HepG2 (cell line): ENCODE measurements around the gene NFE2L2. TPM values are rescaled to one million over a fixed set of nuclear protein-coding genes. Genes with fewer than 3 reads are reported as not detected.
"Not testable (repeated sequence)": the region's sequence is repeated elsewhere in the genome, so short reads cannot be mapped to it uniquely, and the experiment has no call there.

Source experiments
- ATAC-seq: fragments of 200-7000 bp; cut with Tn5 transposase; 3 replicates; pipeline ENCODE4 v1.9.1; 2020; ENCODE audit warnings: mild to moderate bottlenecking, moderate library complexity
- BruUV-seq: library from RNA; stranded (reverse); fragments of 400-500 nt; replicated peaks from 2 replicates; lab custom pipeline; 2021; lab: Mats Ljungman, UMichigan
- CTCF ChIA-PET: fragments of 300-600 bp; formaldehyde crosslinking; extraction: SDS; loops from one replicate; lab custom pipeline; 2021; ENCODE audit warnings: low total read pairs, inconsistent platforms, low intra/inter-chr PET ratio; lab: Yijun Ruan, JAX
- POLR2A ChIA-PET: fragments of 350-600 bp; sonication (Branson Sonifier 250); formaldehyde crosslinking; loops from one replicate; lab custom pipeline; 2020; ENCODE audit warnings: antibody characterized with exemption, inconsistent platforms; lab: Yijun Ruan, JAX
- DNase-seq: peaks from one replicate; pipeline ENCODE4 v3.0.0-alpha.2; 2015; ENCODE audit warnings: low spot score
- FAIRE-seq: peaks from 3 replicates; lab custom pipeline; 2011; peaks lifted over from hg19 to GRCh38; lab: Jason Lieb, UNC
- H2AFZ ChIP-seq: one replicate; pipeline ENCODE4 v1.6.1; 2011; ENCODE audit warnings: low read length, inconsistent platforms
- H3K27ac ChIP-seq: fragments of 300-600 bp; 3 replicates; pipeline ENCODE4 v1.8.0; 2011; ENCODE audit warnings: mixed run types, mild to moderate bottlenecking, mixed read lengths, low read length, inconsistent platforms; ENCODE audit not compliant: insufficient read depth; ENCODE audit errors: extremely low read length
- H3K27me3 ChIP-seq, 2 experiments: fragments of 200-600 bp in 1 of 2; 2 replicates in 1 of 2; 3 replicates in 1 of 2; pipeline versions ENCODE4 v1.6.0 to v1.8.0; 2011; ENCODE audit warnings: low read length in 2 of 2, mild to moderate bottlenecking in 2 of 2, moderate library complexity in 2 of 2, inconsistent platforms in 1 of 2; ENCODE audit not compliant: insufficient read depth in 2 of 2, control insufficient read depth in 1 of 2
- H3K36me3 ChIP-seq, 2 experiments: fragments of 200-600 bp in 1 of 2; replicated peaks in 1 of 2; 2 replicates in 1 of 2; 3 replicates in 1 of 2; pipeline versions ENCODE4 v1.5.1 to v1.8.0; 2011; ENCODE audit warnings: low read length in 2 of 2, inconsistent platforms in 1 of 2; ENCODE audit not compliant: insufficient read depth in 2 of 2, control insufficient read depth in 1 of 2
- H3K4me1 ChIP-seq: 2 replicates; pipeline ENCODE4 v1.5.1; 2012; ENCODE audit warnings: low read length, inconsistent platforms; ENCODE audit not compliant: insufficient read depth
- H3K4me2 ChIP-seq: 2 replicates; pipeline ENCODE4 v1.6.0; 2011; ENCODE audit warnings: low read depth, low read length, inconsistent platforms
- H3K4me3 ChIP-seq, 3 experiments: fragments of 200-600 bp in 1 of 3; sonication (generic), shearing (Covaris generic) in 1 of 3; replicated peaks in 1 of 3; 2 replicates each; pipeline ENCODE4 v1.5.1; 2011 to 2016; ENCODE audit warnings: low read length in 3 of 3, inconsistent platforms in 2 of 3, low read depth in 2 of 3, mild to moderate bottlenecking in 2 of 3, control low read depth in 1 of 3, mixed read lengths in 1 of 3; ENCODE audit not compliant: insufficient read depth in 1 of 3
- H3K79me2 ChIP-seq: one replicate; pipeline ENCODE4 v1.6.1; 2011; ENCODE audit warnings: low read length, inconsistent platforms; ENCODE audit not compliant: insufficient read depth
- H3K9ac ChIP-seq: 2 replicates; pipeline ENCODE4 v1.6.0; 2011; ENCODE audit warnings: mild to moderate bottlenecking, low read depth, low read length, inconsistent platforms; ENCODE audit not compliant: insufficient read depth
- H3K9me3 ChIP-seq: 2 replicates; pipeline ENCODE4 v1.5.1; 2012; ENCODE audit warnings: mild to moderate bottlenecking, low read length
- H4K20me1 ChIP-seq: 2 replicates; pipeline ENCODE4 v1.6.0; 2011; ENCODE audit warnings: inconsistent platforms, mild to moderate bottlenecking, low read length, moderate library complexity; ENCODE audit not compliant: insufficient read depth
- AGO2 ChIP-seq: fragments of 200-400 bp; formaldehyde crosslinking; optimal IDR thresholded peaks from 2 replicates; pipeline ENCODE3; 2017; ENCODE audit warnings: mild to moderate bottlenecking, low read depth, low read length, moderate library complexity
- ARNTL ChIP-seq: sonication (generic); formaldehyde crosslinking; IDR thresholded peaks from 2 replicates; pipeline ENCODE4 v1.4.0; 2020; ENCODE audit warnings: mild to moderate bottlenecking, missing genetic modification reagents
- CBX2 ChIP-seq, 2 experiments: fragments of 200-600 bp in 1 of 2; sonication (generic); formaldehyde crosslinking in 1 of 2; IDR thresholded peaks; 2 replicates each; pipeline versions ENCODE4 v1.7.0 to v1.8.1; 2018 to 2022; ENCODE audit warnings: low read depth in 2 of 2, low read length in 1 of 2, mild to moderate bottlenecking in 1 of 2, missing genetic modification reagents in 1 of 2
- CCDC6 ChIP-seq: sonication (generic); formaldehyde crosslinking; IDR thresholded peaks from 2 replicates; pipeline ENCODE4 v1.8.1; 2022; ENCODE audit warnings: mild to moderate bottlenecking, missing genetic modification reagents, moderate library complexity
- HNRNPUL1 ChIP-seq: fragments of 200-400 bp; formaldehyde crosslinking; IDR thresholded peaks from 2 replicates; pipeline ENCODE4 v1.6.1; 2017; ENCODE audit warnings: low read depth, mild to moderate bottlenecking, low read length, moderate library complexity
- KAT8 ChIP-seq: IDR thresholded peaks from 2 replicates; pipeline ENCODE4 v1.6.1; 2016; ENCODE audit warnings: missing genetic modification reagents, missing compliant biosample characterization
- POLR2AphosphoS5 ChIP-seq: IDR thresholded peaks from 2 replicates; pipeline ENCODE4 v1.6.1; 2012; ENCODE audit warnings: low read depth, low read length
- RBFOX2 ChIP-seq: fragments of 200-400 bp; formaldehyde crosslinking; IDR thresholded peaks from 2 replicates; pipeline ENCODE4 v1.6.1; 2017; ENCODE audit warnings: low read depth, mild to moderate bottlenecking, low read length
- RBM22 ChIP-seq: fragments of 200-400 bp; formaldehyde crosslinking; optimal IDR thresholded peaks from 2 replicates; pipeline ENCODE3; 2017; ENCODE audit warnings: mild to moderate bottlenecking, low read length, moderate library complexity
- SIX1 ChIP-seq: sonication (generic); formaldehyde crosslinking; IDR thresholded peaks from 2 replicates; pipeline ENCODE4 v1.4.0; 2020; ENCODE audit warnings: missing genetic modification reagents, borderline replicate concordance
- SOX13 ChIP-seq, 3 experiments: fragments of 450-650 bp in 1 of 3; sonication (generic) in 1 of 3; formaldehyde crosslinking in 1 of 3; IDR thresholded peaks in 2 of 3; conservative IDR thresholded peaks in 1 of 3; 2 replicates each; pipeline versions ENCODE4 v1.5.0 to v1.6.1; 2016 to 2020; ENCODE audit warnings: antibody characterized with exemption in 1 of 3, mild to moderate bottlenecking in 1 of 3, missing compliant biosample characterization in 1 of 3, missing genetic modification reagents in 1 of 3, moderate library complexity in 1 of 3
- ZNF207 ChIP-seq: fragments of 450-650 bp; IDR thresholded peaks from 2 replicates; pipeline ENCODE4 v1.6.1; 2016; ENCODE audit warnings: antibody characterized with exemption, borderline replicate concordance
- ZNF562 ChIP-seq: sonication (generic); formaldehyde crosslinking; IDR thresholded peaks from 2 replicates; pipeline ENCODE4 v1.8.0; 2022; ENCODE audit warnings: missing genetic modification reagents, borderline replicate concordance
- ZNF773 ChIP-seq: sonication (generic); formaldehyde crosslinking; IDR thresholded peaks from 2 replicates; pipeline ENCODE4 v1.4.0; 2020; ENCODE audit warnings: missing genetic modification reagents, borderline replicate concordance
- WGBS: methylation state at CpG from one replicate; pipeline ENCODE4 v1.1.6; 2017; ENCODE audit warnings: low lambda C conversion rate; 5-methylcytosine and 5-hydroxymethylcytosine counted together
- in situ Hi-C: cut with HindIII; loops from 2 replicates; pipeline ENCODE4 v1.10.0; 2017; ENCODE audit warnings: low pct_unique_long_range_greater_than_20kb; ENCODE audit not compliant: extremely low pct_ligation_motif_present
- intact Hi-C: fragments of 100-400 bp; cut with micrococcal nuclease; formaldehyde crosslinking; loops from one replicate; pipeline ENCODE4 v1.10.0; 2022; ENCODE audit not compliant: unreplicated experiment
- polyA plus RNA-seq, 8 experiments: library from polyadenylated mRNA; depleted of rRNA in 3 of 8; stranded (reverse) in 7 of 8; unstranded in 1 of 8; fragments of >200 nt; fragmentation: Illumina TruSeq in 4 of 8; extraction: Trizol in 4 of 8; gene quantifications; 2 replicates each; pipeline versions ENCODE4 v1.2.1 to v1.2.3, GENCODE V29; 2011 to 2016; ENCODE audit warnings: low read depth in 4 of 8, missing spikeins in 1 of 8, mixed read lengths in 1 of 8; ENCODE audit not compliant: insufficient read depth in 1 of 8
- total RNA-seq, 5 experiments: library from RNA; depleted of rRNA; stranded (reverse); fragments of >200 nt; fragmentation: Illumina TruSeq; extraction: Trizol; gene quantifications; 2 replicates each; pipeline ENCODE4 v1.2.3, GENCODE V29; 2016; ENCODE audit warnings: low read depth in 1 of 5
- TF ChIP-seq, protein P1 (sequence below): sonication (generic); formaldehyde crosslinking; IDR thresholded peaks from 2 replicates; pipeline ENCODE4 v1.5.1; 2020; ENCODE audit warnings: mild to moderate bottlenecking, moderate library complexity, missing genetic modification reagents

The NFE2L2 gene
- total and polyA plus RNA-seq, 2 of the 13 experiments (the other 11 are each of a cell fraction or from before 2014, with no cell fraction given), result 84.6 to 215 TPM

DNA sequence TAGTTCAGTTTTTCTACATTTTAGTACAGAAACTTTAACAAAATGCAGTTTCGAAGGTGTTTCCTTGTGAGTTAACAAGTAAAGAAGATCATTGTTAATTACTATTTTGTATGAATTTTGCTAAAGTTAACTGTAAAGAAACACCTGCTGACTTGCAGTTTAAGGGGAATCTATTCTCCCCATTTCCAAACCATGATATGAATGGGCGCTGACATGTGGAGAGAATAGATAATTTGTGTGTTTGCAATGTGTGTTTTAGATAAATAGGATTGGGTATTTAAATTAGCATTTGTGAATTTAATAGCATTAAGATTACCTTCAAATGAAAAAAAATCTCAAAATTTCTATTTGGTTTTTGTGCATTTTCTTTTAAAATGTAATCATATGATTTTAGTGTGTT, 44.7 kb downstream of the NFE2L2 start:
- Histone ChIP-seq H3K79me2 (peaks cover 54% of the 10 kb centered on the region), H4K20me1 (peaks cover 67% of the 10 kb centered on the region), H3K4me1 (peaks cover 44% of the 10 kb centered on the region), H3K36me3 (peaks cover 16 to 71% of the 10 kb centered on the region in 2 experiments)
- ATAC-seq, H3K27me3 ChIP-seq, H3K9me3 ChIP-seq, BruUV-seq, H3K27ac ChIP-seq, H2AFZ ChIP-seq, H3K4me3 ChIP-seq, CTCF ChIA-PET, POLR2A ChIA-PET, DNase-seq, H3K9ac ChIP-seq, FAIRE-seq, in situ Hi-C loops, H3K4me2 ChIP-seq: not testable (repeated sequence)
- over 99% methylated on average over 2 of the region's 2 CpGs for WGBS
- peak; percentile 58 for TF ChIP-seq RBFOX2
- intact Hi-C loops, result loop anchor here (10.0 kb wide), 1 partner anchor 115 kb away; no protein-coding TSS in a partner anchor

DNA sequence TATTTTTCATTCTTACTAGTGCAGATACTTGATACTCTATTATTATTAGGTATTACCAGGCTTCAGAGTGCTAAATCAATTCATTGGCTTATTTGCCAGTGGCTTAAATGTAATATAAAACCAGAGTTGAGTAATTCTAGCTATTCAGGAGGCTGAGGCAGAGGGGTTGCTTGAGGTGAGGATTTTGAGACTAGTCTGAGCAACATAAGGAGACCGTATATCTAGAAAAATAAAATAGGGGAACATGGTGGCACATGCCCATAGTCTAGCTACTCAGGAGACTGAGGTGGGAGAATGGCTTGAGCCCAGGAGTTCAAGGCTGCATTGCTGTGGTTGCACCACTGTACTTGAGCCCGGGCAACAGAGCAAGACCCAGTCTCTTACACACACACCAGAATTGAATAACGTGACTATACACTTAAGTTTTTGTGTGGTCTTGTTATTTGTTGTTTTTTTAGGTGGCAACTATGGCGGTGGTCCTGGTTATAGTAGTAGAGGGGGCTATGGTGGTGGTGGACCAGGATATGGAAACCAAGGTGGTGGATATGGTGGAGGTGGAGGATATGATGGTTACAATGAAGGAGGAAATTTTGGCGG, 47.2 kb downstream of the NFE2L2 start:
- in situ Hi-C loops, result no loop called here
- Histone ChIP-seq H3K27ac (no peak overlapping the region), H3K9me3 (no peaks in the 10 kb centered on the region), H3K9ac (no peak overlapping the region), H3K4me3 (no peak overlapping the region), H3K4me1 (peaks cover 52% of the 10 kb centered on the region), H4K20me1 (peaks cover 74% of the 10 kb centered on the region), H3K79me2 (peaks cover 71% of the 10 kb centered on the region), H3K36me3 (peaks cover 17 to 64% of the 10 kb centered on the region in 2 experiments), H3K4me2 (no peak overlapping the region; the same call in 1 of the 2 replicates), H3K27me3 (no peaks in the 10 kb centered on the region; a peak in 1 of 5 replicates), H2AFZ (no peak overlapping the region)
- ATAC-seq, result no peak
- BruUV-seq, result no TSS peak
- POLR2A ChIA-PET, result interaction anchor here (0.9 to 1.3 kb wide), 4 partner anchors 9 to 181 kb away, joined by 3 to 5 read pairs (median 4); no protein-coding TSS in a partner anchor
- 92% methylated on average over 5 of the region's 5 CpGs for WGBS
- CTCF ChIA-PET, result no interaction called here
- DNase-seq, result no peak
- intact Hi-C loops, result no loop called here
- no peak for FAIRE-seq
- TF ChIP-seq ARNTL (CRISPR knock-in tag) (no peak), HNRNPUL1 (no peak), ZNF207 (no peak), ZNF562 (CRISPR knock-in tag) (no peak), KAT8 (no peak), SOX13 (IDR thresholded peaks at IDR 0.05) (no peak), SOX13 (CRISPR knock-in tag; conservative IDR thresholded peaks at IDR 0.05 in 1 of 2, IDR thresholded peaks at IDR 0.05 in 1 of 2) (peak in 1 of 2 experiments; percentile 75; a peak in 1 of 4 replicates), SIX1 (CRISPR knock-in tag) (no peak), POLR2AphosphoS5 (0 out of 2 replicates have a peak, but pooled peaks have one; percentile 26), AGO2 (peak; percentile 56), RBM22 (peak; percentile 77), CCDC6 (CRISPR knock-in tag) (no peak), CBX2 (IDR thresholded peaks at IDR 0.05; ENCODE audit: low read depth, low read length) (no peak), CBX2 (CRISPR knock-in tag; IDR thresholded peaks at IDR 0.05; ENCODE audit: low read depth) (no peak), RBFOX2 (peak; percentile 64), ZNF773 (CRISPR knock-in tag) (no peak)
- TF ChIP-seq, protein P1, sequence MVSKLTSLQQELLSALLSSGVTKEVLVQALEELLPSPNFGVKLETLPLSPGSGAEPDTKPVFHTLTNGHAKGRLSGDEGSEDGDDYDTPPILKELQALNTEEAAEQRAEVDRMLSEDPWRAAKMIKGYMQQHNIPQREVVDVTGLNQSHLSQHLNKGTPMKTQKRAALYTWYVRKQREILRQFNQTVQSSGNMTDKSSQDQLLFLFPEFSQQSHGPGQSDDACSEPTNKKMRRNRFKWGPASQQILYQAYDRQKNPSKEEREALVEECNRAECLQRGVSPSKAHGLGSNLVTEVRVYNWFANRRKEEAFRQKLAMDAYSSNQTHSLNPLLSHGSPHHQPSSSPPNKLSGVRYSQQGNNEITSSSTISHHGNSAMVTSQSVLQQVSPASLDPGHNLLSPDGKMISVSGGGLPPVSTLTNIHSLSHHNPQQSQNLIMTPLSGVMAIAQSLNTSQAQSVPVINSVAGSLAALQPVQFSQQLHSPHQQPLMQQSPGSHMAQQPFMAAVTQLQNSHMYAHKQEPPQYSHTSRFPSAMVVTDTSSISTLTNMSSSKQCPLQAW (CRISPR knock-in tag), result no peak
